PC-9 (cell line): ENCODE measurements around the gene NUBPL.

Source experiments
- CTCF ChIP-seq: fragments of 200-600 bp; sonication (generic); conservative IDR thresholded peaks from 2 replicates; pipeline ENCODE4 v1.6.1; 2017; ENCODE audit warnings: mixed run types, antibody characterized with exemption, mild to moderate bottlenecking, moderate library complexity
- EZH2 ChIP-seq: fragments of 200-600 bp; sonication (generic); IDR thresholded peaks from 2 replicates; pipeline ENCODE4 v1.8.0; 2017; ENCODE audit warnings: antibody characterized with exemption, low read depth

GRCh38 chr14:31596342-31597095 is 35.3 kb downstream of the NUBPL start:
- no peak for TF ChIP-seq CTCF
- no peak for TF ChIP-seq EZH2
